ENCODE measurements around the gene AQP6. TPM values are rescaled to one million over a fixed set of nuclear protein-coding genes. Genes with fewer than 3 reads are reported as not detected.

Gene AQP6
- total RNA-seq, 1 donor from 2014 or later, result 0.27 TPM

DNA sequence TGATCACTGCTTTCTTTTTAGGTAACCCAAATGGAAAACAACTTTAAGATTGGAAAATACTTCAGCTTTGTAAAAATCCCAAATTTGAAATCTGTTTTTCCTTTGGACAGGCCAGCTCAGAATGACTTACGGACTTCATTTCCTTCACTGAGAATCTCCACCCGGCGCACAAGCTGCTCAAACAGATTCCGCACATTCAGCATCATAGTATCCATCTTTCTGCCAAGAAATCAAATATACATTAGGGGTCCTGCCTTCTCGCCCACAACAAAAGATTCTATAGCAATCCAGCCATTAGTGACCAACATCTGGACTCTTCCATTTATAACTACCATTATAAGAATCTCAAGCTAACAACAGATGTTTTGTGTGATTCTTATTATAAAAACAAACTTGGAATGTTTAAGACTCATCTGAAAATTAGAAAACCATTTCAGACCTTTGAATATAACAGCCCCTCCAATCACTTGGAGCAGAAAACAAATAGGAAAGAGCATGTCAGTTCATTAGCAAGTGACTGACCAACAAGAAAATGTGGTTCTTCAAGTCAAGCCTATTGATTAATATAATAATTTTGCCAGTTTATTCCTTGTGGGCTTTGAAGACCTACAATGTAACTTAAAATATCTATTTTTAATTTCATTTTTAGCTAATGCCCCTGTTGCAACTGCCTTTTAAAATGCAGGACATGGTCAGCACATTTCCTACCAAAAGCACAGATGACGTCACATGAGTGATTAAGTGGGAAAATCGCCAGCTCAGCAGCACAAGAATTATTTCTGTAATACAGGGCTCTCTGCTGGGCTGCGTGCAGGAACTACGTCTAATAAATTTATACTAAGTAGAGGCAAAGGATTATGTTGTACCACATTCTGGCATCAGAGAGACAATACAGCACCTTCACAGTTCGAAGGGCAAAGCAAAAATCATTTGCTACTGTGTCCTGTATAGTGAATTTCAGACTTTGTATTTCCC, 44.0 kb downstream of the AQP6 start:
- ATAC-seq (peak; percentile 93), DNase-seq (ENCODE audit: low spot score) (peak; percentile 79)
- intact Hi-C loops (cut with DNase I), result no loop called here

DNA sequence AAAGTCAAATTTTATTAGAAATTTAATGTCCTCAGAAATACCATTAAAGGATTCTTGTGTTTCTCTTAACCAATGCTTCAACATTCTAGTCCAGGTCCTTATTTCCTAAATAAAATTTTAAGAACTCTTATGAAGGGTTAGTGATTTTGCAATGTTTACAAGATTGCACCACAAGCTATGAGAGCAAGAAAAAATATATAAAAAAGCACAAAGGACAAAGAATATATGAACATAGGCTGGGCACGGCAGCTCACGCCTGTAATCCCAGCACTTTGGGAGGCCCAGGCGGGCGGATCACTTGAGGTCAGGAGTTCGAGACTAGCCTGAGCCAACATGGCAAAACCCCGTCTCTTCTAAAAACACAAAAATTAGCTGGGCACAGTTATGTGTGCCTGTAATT, 44.9 kb downstream of the AQP6 start:
- DNase-seq (ENCODE audit: low spot score), result no peak
- peak; percentile 78 for ATAC-seq
- intact Hi-C loops (cut with DNase I), result no loop called here

GRCh38 chr12:50018154-50018553, 45.4 kb downstream of the AQP6 start:
- DNase-seq (ENCODE audit: low spot score) (no peak), ATAC-seq (no peak)
- intact Hi-C loops (cut with DNase I), result no loop called here

DNA sequence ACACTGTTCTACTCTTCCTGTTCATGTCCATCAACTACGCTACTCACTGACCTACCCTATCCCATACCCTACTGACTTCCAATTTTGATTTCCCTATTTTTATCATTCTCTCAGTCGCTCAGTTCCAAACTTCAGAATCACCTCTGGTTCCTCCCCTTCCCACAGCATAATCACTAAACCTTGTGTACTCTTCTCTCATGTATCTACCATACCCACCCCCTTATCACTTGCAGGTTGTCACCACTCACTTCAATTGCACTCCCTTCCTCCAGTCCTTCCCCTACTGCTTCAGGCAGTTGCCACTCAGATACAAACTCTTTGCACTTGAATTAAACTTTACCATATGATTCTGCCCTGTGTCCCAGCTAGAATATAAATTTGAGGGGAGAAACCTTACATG, 46.2 kb downstream of the AQP6 start:
- DNase-seq (ENCODE audit: low spot score), result no peak
- no peak for ATAC-seq
- intact Hi-C loops (cut with DNase I), result no loop called here

GRCh38 chr12:50019524-50019923, 46.8 kb downstream of the AQP6 start:
- intact Hi-C loops (cut with DNase I), result no loop called here
- ATAC-seq (no peak), DNase-seq (ENCODE audit: low spot score) (no peak)

DNA sequence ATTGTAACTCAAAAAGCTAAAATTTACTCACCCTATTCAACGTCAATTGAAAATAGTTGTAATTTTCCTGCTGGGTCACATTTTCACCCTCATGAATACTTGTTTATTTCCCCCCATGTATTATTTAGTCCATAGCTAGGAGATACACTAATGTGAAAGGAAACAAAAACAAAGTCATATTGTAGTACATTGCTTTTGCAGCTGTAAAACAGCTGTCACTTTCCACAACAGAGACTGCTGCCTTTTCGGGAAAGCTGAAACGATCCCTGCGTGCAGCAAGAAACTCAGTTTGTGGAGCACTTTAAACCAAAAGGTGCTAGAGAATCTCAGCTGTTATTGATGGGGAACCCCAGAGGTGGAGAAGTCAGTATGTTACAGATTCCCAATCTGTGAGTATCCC, 48.3 kb downstream of the AQP6 start:
- intact Hi-C loops (cut with DNase I), result no loop called here
- ATAC-seq, result no peak
- DNase-seq (ENCODE audit: low spot score), result no peak

- ATAC-seq, result no peak
- intact Hi-C loops (cut with DNase I), result no loop called here
- no peak for DNase-seq (ENCODE audit: low spot score)
These were observed 50.2 kb downstream of the AQP6 start for GRCh38 chr12:50022903-50023302.

DNA sequence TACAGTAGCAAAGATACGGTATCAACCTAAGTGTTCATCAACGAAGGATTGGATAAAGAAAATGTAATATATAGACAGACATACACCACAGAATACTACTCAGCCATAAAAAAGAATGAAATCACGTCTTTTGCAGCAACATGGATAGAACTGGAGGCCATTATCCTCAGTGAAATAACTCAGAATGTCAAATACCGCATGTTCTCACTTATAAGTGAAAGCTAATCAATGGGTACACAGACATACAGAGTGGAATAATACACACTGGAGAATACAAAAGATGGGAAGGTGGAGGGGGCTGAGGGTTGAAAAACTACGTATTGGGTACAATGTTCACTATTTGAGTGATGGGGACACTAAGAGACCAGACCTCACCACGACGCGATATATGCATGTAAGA, 51.5 kb downstream of the AQP6 start:
- DNase-seq (ENCODE audit: low spot score) (no peak), ATAC-seq (no peak)
- intact Hi-C loops (cut with DNase I), result no loop called here

- DNase-seq (ENCODE audit: low spot score) (no peak), ATAC-seq (peak; percentile 16)
- intact Hi-C loops (cut with DNase I), result no loop called here
These were observed 52.0 kb downstream of the AQP6 start for GRCh38 chr12:50024805-50025186.

- DNase-seq (ENCODE audit: low spot score) (peak; percentile 95), ATAC-seq (peak; percentile 99)
- intact Hi-C loops (cut with DNase I), result no loop called here
These were observed 52.7 kb downstream of the AQP6 start, which contains the start of gene RACGAP1 for GRCh38 chr12:50025187-50026059. TSS of gene RACGAP1 (minus strand) at chr12:50025494. CDS start at chr12:50016715, 8,779 bp downstream.

- no peak for ATAC-seq
- intact Hi-C loops (cut with DNase I), result no loop called here
- no peak for DNase-seq (ENCODE audit: low spot score)
These were observed 53.9 kb downstream of the AQP6 start for GRCh38 chr12:50026691-50027090.

Other genes with a start within 250 kb of the AQP6 start
- 396 TPM for gene TMBIM6, start 231.4 kb upstream of the AQP6 start, total RNA-seq
- gene NCKAP5L, start 144.5 kb upstream of the AQP6 start, total RNA-seq, result 38.2 TPM
- 3.9 TPM for gene BCDIN3D, start 129.8 kb upstream of the AQP6 start, total RNA-seq
- gene FAIM2, start 69.0 kb upstream of the AQP6 start, total RNA-seq, result 107 TPM
- not detected for gene AQP2, start 22.2 kb upstream of the AQP6 start, total RNA-seq
- gene AQP5, start 11.1 kb upstream of the AQP6 start, total RNA-seq, result 0.71 TPM
- gene RACGAP1, start 52.5 kb downstream of the AQP6 start, total RNA-seq, result 15.0 TPM
- 5.5 TPM for gene ASIC1, start 84.6 kb downstream of the AQP6 start, total RNA-seq
- gene SMARCD1, start 112.4 kb downstream of the AQP6 start, total RNA-seq, result 35.2 TPM
- 32.2 TPM for gene GPD1, start 131.1 kb downstream of the AQP6 start, total RNA-seq
- 45.8 TPM for gene COX14, start 139.3 kb downstream of the AQP6 start, total RNA-seq
- 51.9 TPM for gene CERS5, start 194.4 kb downstream of the AQP6 start, total RNA-seq